A549 (cell line): ENCODE measurements around the gene U2SURP.

Source experiments
- CBX8 ChIP-seq: fragments of 200-600 bp; sonication (generic); IDR thresholded peaks from 2 replicates; pipeline ENCODE4 v1.6.1; 2016
- CHD4 ChIP-seq: fragments of 200-600 bp; sonication (generic); IDR thresholded peaks from 2 replicates; pipeline ENCODE4 v1.6.1; 2016; ENCODE audit warnings: antibody characterized with exemption, mild to moderate bottlenecking, borderline replicate concordance
- POLR2A ChIP-seq: IDR thresholded peaks from 2 replicates; pipeline ENCODE4 v1.6.1; 2012; ENCODE audit warnings: mild to moderate bottlenecking, low read length
- RNF2 ChIP-seq: fragments of 200-600 bp; sonication (generic); IDR thresholded peaks from 2 replicates; pipeline ENCODE4 v1.6.1; 2016; ENCODE audit warnings: low read depth, mild to moderate bottlenecking, antibody characterized with exemption, moderate library complexity, borderline replicate concordance
- USF2 ChIP-seq: fragments of 450-650 bp; IDR thresholded peaks from 2 replicates; pipeline ENCODE4 v1.6.1; 2014; ENCODE audit warnings: antibody characterized with exemption

- TF ChIP-seq CHD4 (no peak), RNF2 (no peak), POLR2A (no peak), USF2 (no peak), CBX8 (no peak)
Observed at GRCh38 chr3:143081365-143081764, 80.0 kb downstream of the U2SURP start.
